ENCODE results near the gene RNF222. TPM values are rescaled to one million over a fixed set of nuclear protein-coding genes. Genes with fewer than 3 reads are reported as not detected.
A peak's percentile ranks its signal among the peaks of the same experiment; 100 is the strongest.

The RNF222 gene
- total and polyA plus RNA-seq, 2 of the 8 experiments (the other 6 are each of a cell fraction or from before 2014, with no cell fraction given), result not detected

GRCh38 chr17:8384801-8385378 is 12.7 kb downstream of the RNF222 start:
- Histone ChIP-seq H3K27ac (ENCODE audit: low read depth, low read length) (no peak overlapping the region), H2BK5ac (ENCODE audit: low read depth, low read length) (peak overlapping the region; percentile 78; the same call in 1 of the 2 replicates), H3K4me1 (replicated peaks in 1 of 4; ENCODE audit: control insufficient read depth in 3 of 4, insufficient read depth in 4 of 4, low read length in 3 of 4) (peaks cover 0 to 10% (median 4%) of the 10 kb centered on the region in 4 experiments; a peak in 5 of 7 replicates), H3K27me3 (replicated peaks in 1 of 4; ENCODE audit: control insufficient read depth in 3 of 4, extremely low read depth in 1 of 4, insufficient read depth in 3 of 4, low read length in 3 of 4) (no peaks in the 10 kb centered on the region), H4K5ac (ENCODE audit: insufficient read length, low read depth, low read length) (no peak overlapping the region), H3K9me3 (ENCODE audit: insufficient read depth in 2 of 2, low read depth in 1 of 2, low read length in 1 of 2) (no peaks in the 10 kb centered on the region), H3K36me3 (ENCODE audit: control insufficient read depth in 2 of 4, insufficient read depth in 4 of 4, low read length in 3 of 4) (peaks cover 12 to 23% (median 17%) of the 10 kb centered on the region in 4 experiments), H3K4me2 (ENCODE audit: insufficient read depth in 1 of 2, low read depth in 2 of 2, low read length in 2 of 2) (peak overlapping the region; percentile 26 to 69; a peak in 3 of 4 replicates), H3K79me1 (ENCODE audit: low read depth, low read length) (no peaks in the 10 kb centered on the region), H3K18ac (ENCODE audit: extremely low read depth, low read length) (0 out of 2 replicates have a peak overlapping the region, but pooled peaks have one; percentile 2), H2BK15ac (ENCODE audit: low read length) (no peak overlapping the region), H2AK5ac (ENCODE audit: low read depth, low read length) (peak overlapping the region; percentile 100), H3K4me3 (ENCODE audit: extremely low read depth in 1 of 4, insufficient read depth in 2 of 4, low read depth in 3 of 4, low read length in 4 of 4) (peak overlapping the region in 1 of 4 experiments; percentile 100; a peak in 2 of 8 replicates), H2BK20ac (ENCODE audit: low read length) (no peak overlapping the region), H4K20me1 (replicated peaks in 1 of 2; ENCODE audit: control insufficient read depth in 1 of 2, insufficient read depth in 2 of 2, low read length in 2 of 2) (peaks cover 10 to 16% of the 10 kb centered on the region in 2 experiments), H2AFZ (ENCODE audit: low read length) (no peak overlapping the region), H3K9ac (replicated peaks in 1 of 4; ENCODE audit: extremely low read depth in 1 of 4, low read depth in 3 of 4, low read length in 3 of 4) (no peak overlapping the region), H4K8ac (ENCODE audit: extremely low read depth, insufficient read depth, low read length) (peak overlapping the region; percentile 3; the same call in 1 of the 2 replicates), H4K91ac (replicated peaks; ENCODE audit: insufficient read length, low read length) (no peak overlapping the region), H3K56ac (replicated peaks; ENCODE audit: insufficient read length, low read depth, low read length) (no peak overlapping the region), H3K23me2 (ENCODE audit: low read depth, low read length) (peaks cover 7% of the 10 kb centered on the region; the same call in 1 of the 2 replicates), H3K14ac (ENCODE audit: insufficient read length) (no peak overlapping the region), H2BK120ac (replicated peaks; ENCODE audit: low read depth, low read length) (no peak overlapping the region), H3K23ac (ENCODE audit: insufficient read length) (no peak overlapping the region), H3K4ac (replicated peaks; ENCODE audit: insufficient read length, low read depth, low read length) (no peak overlapping the region), H3K79me2 (ENCODE audit: control insufficient read depth in 1 of 2, insufficient read depth in 2 of 2, low read length in 2 of 2) (peaks cover 13 to 31% of the 10 kb centered on the region in 2 experiments; a peak in 3 of 4 replicates), H2BK12ac (ENCODE audit: low read depth, low read length) (peak overlapping the region; percentile 84)
- DNase-seq (ENCODE audit: low read depth in 1 of 2, low spot score in 2 of 2), result peak in 1 of 2 experiments; percentile 58
- WGBS, 2 experiments (ENCODE audit: extremely low coverage in 1 of 2, insufficient coverage in 1 of 2, insufficient read length in 1 of 2, insufficient replicate concordance in 2 of 2, low coverage in 1 of 2, low lambda C conversion rate in 2 of 2, missing lambda C conversion rate in 1 of 2), result 89% methylated on average over 12 of the region's 12 CpGs; no CpG with 5 or more reads in 1 of the 2 experiments
- FAIRE-seq, result no peak
- POLR2A ChIA-PET (ENCODE audit: partially characterized antibody), result interaction anchor here (0.7 to 4.6 kb wide), 6 partner anchors 9 to 415 kb away, joined by 3 to 51 read pairs (median 4); partner anchors contain the start of genes KRABD2 and MFSD6L
- CTCF ChIA-PET (ENCODE audit: partially characterized antibody), result interaction anchor here (1.0 to 1.3 kb wide), 2 partner anchors 25 to 199 kb away, joined by 4 read pairs; no protein-coding TSS in a partner anchor
- TF ChIP-seq MAX (IDR thresholded peaks at IDR 0.05), result peak; percentile 75
- no peak for TF ChIP-seq RNF2 (IDR thresholded peaks at IDR 0.05; ENCODE audit: borderline replicate concordance, low read depth, low read length, missing control alignments, poor library complexity, severe bottlenecking)
- no peak for TF ChIP-seq KDM4A (IDR thresholded peaks at IDR 0.05; ENCODE audit: low read depth, low read length, severe bottlenecking)
- no peak for TF ChIP-seq CHD2 (IDR thresholded peaks at IDR 0.05; ENCODE audit: low read length)
- TF ChIP-seq RAD21 (IDR thresholded peaks at IDR 0.05 in 1 of 2, conservative IDR thresholded peaks at IDR 0.05 in 1 of 2; ENCODE audit: low read depth in 2 of 2, low read length in 2 of 2), result no peak
- no peak for TF ChIP-seq POLR2AphosphoS5 (IDR thresholded peaks at IDR 0.05; ENCODE audit: low read depth, low read length)
- no peak for TF ChIP-seq TBP (IDR thresholded peaks at IDR 0.05; ENCODE audit: low read depth, low read length)
- peak; percentile 81 for TF ChIP-seq JUND (IDR thresholded peaks at IDR 0.05; ENCODE audit: low read length)
- TF ChIP-seq BCL11A (IDR thresholded peaks at IDR 0.05; ENCODE audit: low read depth in 2 of 2, low read length in 2 of 2), result no peak
- no peak for TF ChIP-seq NRF1 (IDR thresholded peaks at IDR 0.05; ENCODE audit: low read depth, low read length)
- no peak for TF ChIP-seq ZNF274 (IDR thresholded peaks at IDR 0.05; ENCODE audit: borderline replicate concordance, extremely low read depth, low read length)
- no peak for TF ChIP-seq MAFK (IDR thresholded peaks at IDR 0.05; ENCODE audit: low read depth, low read length)

Measured in H1 (cell line).